SU-DHL-6 (cell line): Measurements from ENCODE around the gene WDR48.

Source experiments
- H2AFZ ChIP-seq: fragments of 200-600 bp; sonication (generic); 2 replicates; pipeline ENCODE4 v1.6.1; 2014; ENCODE audit warnings: low read depth, mild to moderate bottlenecking, moderate library complexity, mixed read lengths, antibody characterized with exemption, low read length; ENCODE audit not compliant: severe bottlenecking
- H3F3A ChIP-seq: fragments of 200-600 bp; shearing (Covaris generic); 2 replicates; pipeline ENCODE4 v1.6.0; 2016; ENCODE audit warnings: antibody characterized with exemption, mild to moderate bottlenecking; ENCODE audit not compliant: insufficient read depth
- H3K27ac ChIP-seq: fragments of 200-600 bp; sonication (generic); 2 replicates; pipeline ENCODE4 v1.5.1; 2016; ENCODE audit warnings: low read depth, mild to moderate bottlenecking, low read length, moderate library complexity, mixed read lengths
- H3K27me3 ChIP-seq: fragments of 200-600 bp; sonication (generic), shearing (Covaris generic); 2 replicates; pipeline ENCODE4 v1.6.0; 2014; ENCODE audit warnings: mild to moderate bottlenecking, low read length
- H3K36me3 ChIP-seq: fragments of 200-600 bp; sonication (generic); 2 replicates; pipeline ENCODE4 v1.6.1; 2014; ENCODE audit warnings: mild to moderate bottlenecking, low read length, mixed read lengths
- H3K4me2 ChIP-seq: fragments of 300-600, 200-600 bp; shearing (Covaris generic), sonication (generic); 2 replicates; pipeline ENCODE4 v1.6.0; 2014; ENCODE audit warnings: low read length, low read depth, mild to moderate bottlenecking; ENCODE audit not compliant: poor library complexity, severe bottlenecking
- H3K4me3 ChIP-seq: fragments of 200-600 bp; sonication (generic); 2 replicates; pipeline ENCODE4 v1.5.1; 2014; ENCODE audit warnings: antibody characterized with exemption, low read length, mild to moderate bottlenecking, mixed read lengths; ENCODE audit not compliant: insufficient read depth, poor library complexity, severe bottlenecking
- H3K79me2 ChIP-seq: fragments of 200-600 bp; sonication (generic); 2 replicates; pipeline ENCODE4 v1.6.1; 2014; ENCODE audit warnings: mild to moderate bottlenecking, low read length, moderate library complexity; ENCODE audit not compliant: insufficient read depth
- H3K9ac ChIP-seq: fragments of 200-600 bp; sonication (generic); 2 replicates; pipeline ENCODE4 v1.7.0; 2014; ENCODE audit warnings: mild to moderate bottlenecking, low read length
- H3K9me2 ChIP-seq: fragments of 200-600 bp; sonication (generic); replicated peaks from 2 replicates; pipeline ENCODE4 v1.6.1; 2014; ENCODE audit warnings: low read length; ENCODE audit not compliant: insufficient read depth
- H3K9me3 ChIP-seq: fragments of 200-600 bp; sonication (generic); 2 replicates; pipeline ENCODE4 v1.6.1; 2014; ENCODE audit warnings: low read length, mixed read lengths; ENCODE audit not compliant: insufficient read depth
- H4K20me1 ChIP-seq: fragments of 200-600 bp; sonication (generic); 2 replicates; pipeline ENCODE4 v1.6.1; 2014; ENCODE audit warnings: low read depth, mild to moderate bottlenecking, antibody characterized with exemption, low read length, moderate library complexity, mixed read lengths
- EZH2phosphoT487 ChIP-seq: fragments of 200-600 bp; sonication (generic), shearing (Covaris generic); conservative IDR thresholded peaks from 2 replicates; pipeline ENCODE4 v1.6.1; 2018; ENCODE audit warnings: mild to moderate bottlenecking, antibody characterized with exemption, low read length, moderate library complexity, mixed read lengths
- TF ChIP-seq, protein P1 (sequence below): fragments of 200-600 bp; sonication (generic); IDR thresholded peaks from one replicate; pipeline ENCODE4 v1.5.1; 2017; ENCODE audit warnings: antibody characterized with exemption, mild to moderate bottlenecking, low read length, moderate library complexity; ENCODE audit not compliant: insufficient read depth, poor library complexity, severe bottlenecking

WDR48 gene

DNA sequence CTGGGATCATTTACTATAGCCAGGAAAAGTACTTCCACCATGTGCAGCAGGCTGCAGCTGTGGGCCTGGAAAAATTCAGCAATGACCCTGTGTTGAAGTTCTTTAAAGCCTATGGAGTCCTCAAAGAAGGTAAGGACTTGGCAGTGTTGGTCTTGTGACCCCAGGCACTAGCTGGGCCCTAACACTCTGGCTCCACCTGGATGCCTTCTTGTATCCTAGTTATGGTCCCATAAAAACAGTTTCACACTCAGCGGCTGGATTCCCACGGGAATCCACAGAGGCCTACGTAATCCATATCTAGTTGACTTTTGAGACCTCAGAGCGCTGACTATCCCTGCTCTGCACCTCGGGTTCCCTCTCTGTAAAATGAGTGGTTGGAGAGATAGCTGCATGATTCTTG, 57.3 kb downstream of the WDR48 start:
- Histone ChIP-seq H2AFZ (no peak overlapping the region), H4K20me1 (no peaks in the 10 kb centered on the region), H3K9me3 (no peaks in the 10 kb centered on the region), H3K27ac (no peak overlapping the region), H3K36me3 (no peaks in the 10 kb centered on the region), H3K4me2 (no peak overlapping the region), H3K9me2 (no peaks in the 10 kb centered on the region), H3K79me2 (no peaks in the 10 kb centered on the region), H3K27me3 (no peaks in the 10 kb centered on the region), H3K4me3 (no peak overlapping the region), H3F3A (peaks cover 5% of the 10 kb centered on the region; the same call in 1 of the 2 replicates), H3K9ac (no peak overlapping the region)
- TF ChIP-seq EZH2phosphoT487 = no peak
- TF ChIP-seq, protein P1, sequence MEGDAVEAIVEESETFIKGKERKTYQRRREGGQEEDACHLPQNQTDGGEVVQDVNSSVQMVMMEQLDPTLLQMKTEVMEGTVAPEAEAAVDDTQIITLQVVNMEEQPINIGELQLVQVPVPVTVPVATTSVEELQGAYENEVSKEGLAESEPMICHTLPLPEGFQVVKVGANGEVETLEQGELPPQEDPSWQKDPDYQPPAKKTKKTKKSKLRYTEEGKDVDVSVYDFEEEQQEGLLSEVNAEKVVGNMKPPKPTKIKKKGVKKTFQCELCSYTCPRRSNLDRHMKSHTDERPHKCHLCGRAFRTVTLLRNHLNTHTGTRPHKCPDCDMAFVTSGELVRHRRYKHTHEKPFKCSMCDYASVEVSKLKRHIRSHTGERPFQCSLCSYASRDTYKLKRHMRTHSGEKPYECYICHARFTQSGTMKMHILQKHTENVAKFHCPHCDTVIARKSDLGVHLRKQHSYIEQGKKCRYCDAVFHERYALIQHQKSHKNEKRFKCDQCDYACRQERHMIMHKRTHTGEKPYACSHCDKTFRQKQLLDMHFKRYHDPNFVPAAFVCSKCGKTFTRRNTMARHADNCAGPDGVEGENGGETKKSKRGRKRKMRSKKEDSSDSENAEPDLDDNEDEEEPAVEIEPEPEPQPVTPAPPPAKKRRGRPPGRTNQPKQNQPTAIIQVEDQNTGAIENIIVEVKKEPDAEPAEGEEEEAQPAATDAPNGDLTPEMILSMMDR = no peak

DNA sequence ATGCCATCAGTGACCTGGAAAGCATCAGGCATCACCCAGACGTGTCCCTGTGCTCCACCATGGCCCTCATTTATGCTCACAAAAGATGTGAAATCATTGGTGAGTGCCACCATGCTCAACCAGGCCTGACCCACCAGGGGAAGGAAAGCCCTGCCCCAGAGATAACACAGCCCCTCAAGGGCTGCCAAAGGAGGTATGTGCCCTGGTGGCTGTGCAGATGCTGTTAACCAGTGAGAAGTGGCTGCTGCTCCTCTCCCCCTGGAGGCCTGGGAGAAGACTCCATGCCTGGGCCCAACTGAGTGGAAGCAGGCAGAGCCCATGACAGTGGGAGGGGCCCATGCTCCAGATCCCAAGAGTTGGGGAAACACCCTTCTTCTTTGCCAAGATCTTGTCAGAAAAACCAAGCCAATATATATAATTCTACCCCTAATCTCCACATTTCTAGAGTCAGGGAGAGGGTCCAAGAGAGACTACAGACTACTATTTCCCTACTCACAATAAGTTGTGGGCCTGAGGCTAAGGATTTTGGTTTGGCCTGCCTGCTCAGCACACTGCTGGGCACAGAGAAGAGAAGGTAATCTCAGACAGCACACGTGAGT, 58.3 kb downstream of the WDR48 start:
- H3K79me2 ChIP-seq = no peaks in the 10 kb centered on the region
- no peaks in the 10 kb centered on the region for H3K36me3 ChIP-seq
- H3K4me3 ChIP-seq = no peak overlapping the region
- TF ChIP-seq, protein P1 = no peak
- no peak for TF ChIP-seq EZH2phosphoT487
- no peaks in the 10 kb centered on the region for H3K9me3 ChIP-seq
- H3F3A ChIP-seq = peaks cover 5% of the 10 kb centered on the region; the same call in 1 of the 2 replicates
- H3K4me2 ChIP-seq = no peak overlapping the region
- no peaks in the 10 kb centered on the region for H4K20me1 ChIP-seq
- H3K9ac ChIP-seq = no peak overlapping the region
- no peak overlapping the region for H3K27ac ChIP-seq
- H2AFZ ChIP-seq = no peak overlapping the region
- H3K9me2 ChIP-seq = no peaks in the 10 kb centered on the region
- H3K27me3 ChIP-seq = no peaks in the 10 kb centered on the region

DNA sequence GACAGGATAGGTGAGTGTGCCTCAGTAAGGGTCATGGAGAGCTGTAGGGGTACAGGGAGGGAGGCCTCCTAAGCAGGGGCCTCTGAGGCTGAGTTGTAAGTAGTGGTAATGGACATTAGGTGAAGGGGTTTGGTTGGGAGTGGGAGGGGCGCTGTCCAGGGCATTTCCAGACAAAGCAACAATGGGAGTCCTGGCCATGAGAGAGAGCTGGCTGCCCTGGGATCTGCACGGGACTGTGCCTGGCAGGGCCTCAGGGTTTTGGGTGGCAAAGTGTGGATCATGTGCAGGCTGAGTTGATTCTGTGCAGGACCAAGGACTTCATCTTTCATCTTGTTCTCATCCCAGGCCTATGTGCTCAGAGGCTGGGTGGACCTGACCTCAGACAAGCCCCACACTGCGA, 60.3 kb downstream of the WDR48 start:
- Histone ChIP-seq H2AFZ (no peak overlapping the region), H3K9ac (no peak overlapping the region), H3K27ac (no peak overlapping the region), H3K27me3 (no peaks in the 10 kb centered on the region), H3K36me3 (no peaks in the 10 kb centered on the region), H3K79me2 (no peaks in the 10 kb centered on the region), H3K9me3 (no peaks in the 10 kb centered on the region), H3K4me3 (no peak overlapping the region), H3K9me2 (no peaks in the 10 kb centered on the region), H4K20me1 (no peaks in the 10 kb centered on the region), H3F3A (peaks cover 5% of the 10 kb centered on the region; the same call in 1 of the 2 replicates), H3K4me2 (no peak overlapping the region)
- no peak for TF ChIP-seq EZH2phosphoT487
- TF ChIP-seq, protein P1 = no peak
